Caco-2 (cell line): Measurements from ENCODE around the gene PPP2R3B. TPM values are rescaled to one million over a fixed set of nuclear protein-coding genes. Genes with fewer than 3 reads are reported as not detected.

Experiments used
- BruUV-seq: library from RNA; stranded (reverse); fragments of 400-500 nt; replicated peaks from 2 replicates; lab custom pipeline; 2021; lab: Mats Ljungman, UMichigan
- CTCF ChIA-PET: fragments of 300-600 bp; sonication (Branson Sonifier 250); formaldehyde crosslinking; loops from one replicate; lab custom pipeline; 2022; ENCODE audit warnings: antibody characterized with exemption; lab: Charles Lee
- POLR2A ChIA-PET: fragments of 300-600 bp; sonication (Branson Sonifier 250); formaldehyde crosslinking; loops from one replicate; lab custom pipeline; 2022; ENCODE audit warnings: antibody characterized with exemption; lab: Charles Lee
- DNase-seq, 2 experiments: peaks; one replicate each; pipeline versions ENCODE4 v3.0.0 to v3.0.0-alpha.2; 2020 to 2022
- H3K27me3 ChIP-seq: replicated peaks from 2 replicates; pipeline ENCODE4 v1.6.0; 2011; ENCODE audit warnings: low read length; ENCODE audit not compliant: control insufficient read depth, insufficient read depth
- H3K36me3 ChIP-seq: 2 replicates; pipeline ENCODE4 v1.5.1; 2011; ENCODE audit warnings: low read length; ENCODE audit not compliant: control insufficient read depth, insufficient read depth
- H3K4me1 ChIP-seq: fragments of 250-450 bp; sonication (Bioruptor Pico); 2 replicates; pipeline ENCODE4 v1.5.1; 2020; ENCODE audit warnings: mild to moderate bottlenecking
- H3K4me3 ChIP-seq: 2 replicates; pipeline ENCODE4 v1.5.1; 2011; ENCODE audit warnings: low read depth, mild to moderate bottlenecking, control low read depth, low read length
- H3K9me3 ChIP-seq: fragments of 250-450 bp; sonication (Bioruptor Pico); 2 replicates; pipeline ENCODE4 v1.5.1; 2020; ENCODE audit warnings: mild to moderate bottlenecking, moderate library complexity
- H3K27ac Mint-ChIP-seq: one replicate; pipeline ENCODE4 v1.8.0; 2022; ENCODE audit warnings: mixed read lengths; ENCODE audit not compliant: unreplicated experiment
- H3K27me3 Mint-ChIP-seq: one replicate; pipeline ENCODE4 v1.8.0; 2022; ENCODE audit warnings: mixed read lengths; ENCODE audit not compliant: insufficient read depth, unreplicated experiment
- H3K36me3 Mint-ChIP-seq: one replicate; pipeline ENCODE4 v1.8.0; 2022; ENCODE audit warnings: mild to moderate bottlenecking, mixed read lengths; ENCODE audit not compliant: insufficient read depth, unreplicated experiment
- H3K4me1 Mint-ChIP-seq: one replicate; pipeline ENCODE4 v1.8.0; 2022; ENCODE audit warnings: low read depth, mixed read lengths; ENCODE audit not compliant: unreplicated experiment
- H3K4me3 Mint-ChIP-seq: one replicate; pipeline ENCODE4 v1.8.0; 2022; ENCODE audit warnings: mild to moderate bottlenecking, moderate library complexity, mixed read lengths; ENCODE audit not compliant: unreplicated experiment
- H3K9me3 Mint-ChIP-seq: one replicate; pipeline ENCODE4 v1.8.0; 2022; ENCODE audit warnings: mixed read lengths; ENCODE audit not compliant: unreplicated experiment
- intact Hi-C: fragments of 100-400 bp; cut with micrococcal nuclease; formaldehyde crosslinking; loops from one replicate; pipeline ENCODE4 v1.10.0; 2022; ENCODE audit not compliant: unreplicated experiment
- total RNA-seq: library from RNA; stranded (reverse); gene quantifications from 2 replicates; pipeline ENCODE4 v1.2.3, GENCODE V29; 2022
- TF ChIP-seq, protein P1 (sequence below), 2 experiments: fragments of 200-600 bp in 1 of 2; IDR thresholded peaks; 1 replicate in 1 of 2; 2 replicates in 1 of 2; pipeline versions ENCODE4 v1.5.1 to v1.8.0; 2011 to 2022; ENCODE audit warnings: antibody characterized with exemption in 1 of 2, control low read depth in 1 of 2, inconsistent platforms in 1 of 2, low read depth in 1 of 2, low read length in 1 of 2, mild to moderate bottlenecking in 1 of 2, moderate library complexity in 1 of 2; ENCODE audit not compliant: insufficient read depth in 1 of 2, severe bottlenecking in 1 of 2, unreplicated experiment in 1 of 2

Gene PPP2R3B
- total RNA-seq, 1 experiment from 2014 or later = 71.3 TPM

DNA sequence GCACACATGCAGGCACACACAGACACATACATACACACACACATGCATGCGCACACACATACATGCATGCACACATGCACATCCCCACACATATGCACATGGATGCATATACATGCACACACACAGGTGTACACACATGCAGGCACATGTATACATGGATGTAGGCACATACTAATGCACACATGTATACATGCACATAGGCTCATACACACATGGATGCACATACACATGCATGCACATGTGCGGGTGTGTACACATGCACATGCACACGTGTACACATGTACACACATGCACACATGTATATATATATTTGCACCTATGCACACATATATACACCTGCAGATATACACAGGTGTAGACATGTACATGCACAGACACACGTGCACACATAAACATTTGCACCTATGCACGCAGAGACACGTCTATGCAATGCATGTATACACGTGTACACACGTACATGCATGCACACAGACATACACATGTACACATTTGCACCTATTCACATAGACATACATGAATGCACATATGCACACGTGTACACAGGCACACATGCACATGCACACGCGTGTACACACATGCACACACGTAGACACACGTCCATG is 101.5 kb downstream of the PPP2R3B start:
- no peaks in the 10 kb centered on the region for H3K9me3 Mint-ChIP-seq
- no peaks in the 10 kb centered on the region for H3K27me3 Mint-ChIP-seq
- H3K36me3 Mint-ChIP-seq = peaks cover 49% of the 10 kb centered on the region
- Histone ChIP-seq H3K9me3 (no peaks in the 10 kb centered on the region), H3K36me3 (peaks cover 15% of the 10 kb centered on the region), H3K27me3 (no peaks in the 10 kb centered on the region), H3K4me1 (peaks cover 12% of the 10 kb centered on the region; the same call in 1 of the 2 replicates), H3K4me3 (no peak overlapping the region)
- BruUV-seq = no TSS peak
- POLR2A ChIA-PET = no interaction called here
- intact Hi-C loops = no loop called here
- H3K27ac Mint-ChIP-seq = no peak overlapping the region
- no peaks in the 10 kb centered on the region for H3K4me1 Mint-ChIP-seq
- H3K4me3 Mint-ChIP-seq = no peak overlapping the region
- no peak for DNase-seq
- CTCF ChIA-PET = no interaction called here
- TF ChIP-seq, protein P1, sequence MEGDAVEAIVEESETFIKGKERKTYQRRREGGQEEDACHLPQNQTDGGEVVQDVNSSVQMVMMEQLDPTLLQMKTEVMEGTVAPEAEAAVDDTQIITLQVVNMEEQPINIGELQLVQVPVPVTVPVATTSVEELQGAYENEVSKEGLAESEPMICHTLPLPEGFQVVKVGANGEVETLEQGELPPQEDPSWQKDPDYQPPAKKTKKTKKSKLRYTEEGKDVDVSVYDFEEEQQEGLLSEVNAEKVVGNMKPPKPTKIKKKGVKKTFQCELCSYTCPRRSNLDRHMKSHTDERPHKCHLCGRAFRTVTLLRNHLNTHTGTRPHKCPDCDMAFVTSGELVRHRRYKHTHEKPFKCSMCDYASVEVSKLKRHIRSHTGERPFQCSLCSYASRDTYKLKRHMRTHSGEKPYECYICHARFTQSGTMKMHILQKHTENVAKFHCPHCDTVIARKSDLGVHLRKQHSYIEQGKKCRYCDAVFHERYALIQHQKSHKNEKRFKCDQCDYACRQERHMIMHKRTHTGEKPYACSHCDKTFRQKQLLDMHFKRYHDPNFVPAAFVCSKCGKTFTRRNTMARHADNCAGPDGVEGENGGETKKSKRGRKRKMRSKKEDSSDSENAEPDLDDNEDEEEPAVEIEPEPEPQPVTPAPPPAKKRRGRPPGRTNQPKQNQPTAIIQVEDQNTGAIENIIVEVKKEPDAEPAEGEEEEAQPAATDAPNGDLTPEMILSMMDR (IDR thresholded peaks at IDR 0.05; ENCODE audit: insufficient read depth in 1 of 2, low read depth in 1 of 2, low read length in 1 of 2, severe bottlenecking in 1 of 2, unreplicated experiment in 1 of 2) = no peak

Other genes with a start within 250 kb of the PPP2R3B start
- gene PLCXD1, start 105.5 kb downstream of the PPP2R3B start, total RNA-seq = 53.9 and 59.6 TPM in 2 replicates
- 72.4 and 75.0 TPM in 2 replicates for gene GTPBP6, start 68.1 kb downstream of the PPP2R3B start, total RNA-seq
- gene SHOX, start 243.9 kb upstream of the PPP2R3B start, total RNA-seq = not detected in 2 replicates